OCI-LY3 (cell line): Measurements from ENCODE around the gene WIZ.

Experiments
- H2AFZ ChIP-seq: fragments of 200-600, 300-600 bp; shearing (Covaris generic); 2 replicates; pipeline ENCODE4 v1.6.0; 2014; ENCODE audit warnings: antibody characterized with exemption, low read depth, low read length
- H3K27ac ChIP-seq: fragments of 200-600, 300-600 bp; sonication (generic); 2 replicates; pipeline ENCODE4 v1.5.1; 2014; ENCODE audit warnings: mild to moderate bottlenecking, low read length, moderate library complexity, mixed read lengths
- H3K27me3 ChIP-seq: fragments of 200-600, 300-600 bp; sonication (generic); 2 replicates; pipeline ENCODE4 v1.6.1; 2014; ENCODE audit warnings: low read depth, low read length, mixed read lengths
- H3K36me3 ChIP-seq: fragments of 200-600, 300-600 bp; sonication (generic); replicated peaks from 2 replicates; pipeline ENCODE3; 2014; ENCODE audit warnings: low read depth, low read length, mixed read lengths
- H3K4me1 ChIP-seq: fragments of 300-600, 200-600 bp; sonication (generic); 2 replicates; pipeline ENCODE4 v1.6.1; 2014; ENCODE audit warnings: low read length, mixed read lengths
- H3K4me2 ChIP-seq: fragments of 200-600, 300-600 bp; sonication (generic); 2 replicates; pipeline ENCODE4 v1.6.1; 2014; ENCODE audit warnings: low read length, mixed read lengths
- H3K4me3 ChIP-seq: fragments of 300-600, 200-600 bp; sonication (generic); 2 replicates; pipeline ENCODE4 v1.5.1; 2014; ENCODE audit warnings: antibody characterized with exemption, mild to moderate bottlenecking, low read length, moderate library complexity
- H3K79me2 ChIP-seq: fragments of 300-600, 200-600 bp; shearing (Covaris generic); 2 replicates; pipeline ENCODE4 v1.6.1; 2014; ENCODE audit warnings: mild to moderate bottlenecking, low read length, mixed read lengths
- H3K9ac ChIP-seq: fragments of 300-600, 200-600 bp; shearing (Covaris generic); 2 replicates; pipeline ENCODE4 v1.6.0; 2014; ENCODE audit warnings: mild to moderate bottlenecking, low read length, moderate library complexity
- H3K9me3 ChIP-seq: fragments of 200-600, 300-600 bp; shearing (Covaris generic); 2 replicates; pipeline ENCODE4 v1.6.1; 2014; ENCODE audit warnings: low read length, mixed read lengths; ENCODE audit not compliant: insufficient read depth
- H4K20me1 ChIP-seq: fragments of 200-600, 300-600 bp; sonication (generic); 2 replicates; pipeline ENCODE4 v1.6.1; 2016; ENCODE audit warnings: low read length, mixed read lengths; ENCODE audit not compliant: insufficient read depth
- EZH2phosphoT487 ChIP-seq: fragments of 200-600 bp; shearing (Covaris generic); IDR thresholded peaks from 2 replicates; pipeline ENCODE4 v1.6.1; 2018; ENCODE audit warnings: antibody characterized with exemption, mixed run types, low read depth
- TF ChIP-seq, protein P1 (sequence below): fragments of 200-600, 300-600 bp; sonication (generic); IDR thresholded peaks from 2 replicates; pipeline ENCODE4 v1.5.1; 2014; ENCODE audit warnings: antibody characterized with exemption, low read length, low read depth

Gene WIZ

DNA sequence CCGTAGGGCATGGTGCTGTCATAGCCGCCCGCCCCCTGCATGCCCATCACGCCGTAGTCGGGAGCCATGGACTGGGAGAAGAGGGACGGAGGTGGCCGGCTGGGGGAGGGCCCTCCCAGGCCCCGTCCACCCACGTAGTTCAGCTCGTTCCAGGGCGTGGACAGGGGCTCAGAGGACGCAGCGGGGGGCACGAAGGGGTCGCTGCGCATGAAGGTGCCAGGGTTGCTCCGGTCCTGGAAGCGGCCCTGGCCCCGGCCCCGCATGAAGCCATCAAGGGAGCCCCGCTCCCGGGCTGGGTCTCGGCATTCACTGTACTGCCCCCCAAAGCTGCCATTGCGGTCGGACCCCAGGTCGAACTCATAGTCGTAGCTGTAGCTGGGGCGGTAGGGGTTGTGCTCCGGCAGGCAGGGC, 76.9 kb downstream of the WIZ start:
- Histone ChIP-seq H3K4me1 (peaks cover 12% of the 10 kb centered on the region), H3K4me2 (no peak overlapping the region), H4K20me1 (peaks cover 43% of the 10 kb centered on the region), H3K36me3 (peaks cover 68% of the 10 kb centered on the region), H3K27me3 (no peaks in the 10 kb centered on the region), H3K9me3 (no peaks in the 10 kb centered on the region), H3K79me2 (peaks cover 68% of the 10 kb centered on the region), H2AFZ (no peak overlapping the region), H3K4me3 (no peak overlapping the region), H3K27ac (no peak overlapping the region), H3K9ac (no peak overlapping the region)
- TF ChIP-seq, protein P1, sequence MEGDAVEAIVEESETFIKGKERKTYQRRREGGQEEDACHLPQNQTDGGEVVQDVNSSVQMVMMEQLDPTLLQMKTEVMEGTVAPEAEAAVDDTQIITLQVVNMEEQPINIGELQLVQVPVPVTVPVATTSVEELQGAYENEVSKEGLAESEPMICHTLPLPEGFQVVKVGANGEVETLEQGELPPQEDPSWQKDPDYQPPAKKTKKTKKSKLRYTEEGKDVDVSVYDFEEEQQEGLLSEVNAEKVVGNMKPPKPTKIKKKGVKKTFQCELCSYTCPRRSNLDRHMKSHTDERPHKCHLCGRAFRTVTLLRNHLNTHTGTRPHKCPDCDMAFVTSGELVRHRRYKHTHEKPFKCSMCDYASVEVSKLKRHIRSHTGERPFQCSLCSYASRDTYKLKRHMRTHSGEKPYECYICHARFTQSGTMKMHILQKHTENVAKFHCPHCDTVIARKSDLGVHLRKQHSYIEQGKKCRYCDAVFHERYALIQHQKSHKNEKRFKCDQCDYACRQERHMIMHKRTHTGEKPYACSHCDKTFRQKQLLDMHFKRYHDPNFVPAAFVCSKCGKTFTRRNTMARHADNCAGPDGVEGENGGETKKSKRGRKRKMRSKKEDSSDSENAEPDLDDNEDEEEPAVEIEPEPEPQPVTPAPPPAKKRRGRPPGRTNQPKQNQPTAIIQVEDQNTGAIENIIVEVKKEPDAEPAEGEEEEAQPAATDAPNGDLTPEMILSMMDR: no peak
- TF ChIP-seq EZH2phosphoT487: no peak

DNA sequence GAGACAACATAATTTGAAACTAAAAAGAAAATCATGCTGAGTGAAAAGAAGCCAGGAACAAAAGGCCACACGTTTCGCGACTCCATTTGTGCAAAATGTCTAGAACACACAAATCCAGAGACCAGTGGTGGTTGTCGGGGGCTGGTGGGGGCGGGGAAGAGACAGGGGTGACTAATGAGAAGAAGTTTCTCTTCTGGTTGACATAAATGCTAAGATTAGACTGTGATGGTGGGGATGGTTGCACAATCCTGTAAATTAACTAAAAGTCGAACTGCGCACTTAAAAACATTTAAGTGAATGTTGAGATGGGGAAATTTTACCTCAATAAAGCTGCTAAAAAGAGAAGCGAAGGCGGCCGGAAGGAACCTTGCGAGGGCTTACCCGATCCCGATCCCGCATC, 77.3 kb downstream of the WIZ start:
- H3K27me3 ChIP-seq: no peaks in the 10 kb centered on the region
- H3K27ac ChIP-seq: no peak overlapping the region
- TF ChIP-seq EZH2phosphoT487: no peak
- TF ChIP-seq, protein P1: no peak
- H2AFZ ChIP-seq: no peak overlapping the region
- H3K4me2 ChIP-seq: no peak overlapping the region
- peaks cover 8% of the 10 kb centered on the region for H3K4me1 ChIP-seq
- peaks cover 39% of the 10 kb centered on the region for H4K20me1 ChIP-seq
- H3K9me3 ChIP-seq: no peaks in the 10 kb centered on the region
- H3K79me2 ChIP-seq: peaks cover 63% of the 10 kb centered on the region
- no peak overlapping the region for H3K9ac ChIP-seq
- H3K4me3 ChIP-seq: no peak overlapping the region
- peaks cover 72% of the 10 kb centered on the region for H3K36me3 ChIP-seq

DNA sequence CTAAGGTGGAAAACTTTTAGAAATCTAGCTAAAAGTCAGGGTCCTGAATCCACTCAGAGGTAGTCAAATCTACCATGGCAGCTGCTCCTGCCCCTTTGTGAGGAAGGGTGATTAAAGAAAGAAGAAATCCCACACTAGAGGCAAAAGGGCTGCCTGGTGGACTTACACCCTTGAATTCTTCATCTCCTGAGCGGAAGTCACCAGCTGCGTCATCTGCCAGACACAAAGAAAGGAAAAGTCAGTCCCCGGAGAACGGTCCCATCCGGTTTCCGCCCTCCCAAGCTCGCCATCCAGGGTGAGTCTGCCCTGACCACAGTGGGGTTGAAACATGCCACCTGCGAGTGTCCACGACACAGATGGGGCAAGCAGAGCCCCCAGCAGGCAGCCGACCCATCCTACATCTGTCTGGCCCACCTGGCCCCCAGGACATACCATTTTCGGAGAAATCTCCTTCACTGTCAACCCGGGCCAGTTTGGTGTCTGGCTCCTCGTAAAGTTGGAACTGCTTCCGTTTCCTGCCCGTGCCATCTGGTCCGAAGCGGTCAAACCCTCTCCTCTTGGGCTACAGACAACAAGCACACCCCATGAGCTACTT, 77.9 kb downstream of the WIZ start:
- H3K79me2 ChIP-seq: peaks cover 58% of the 10 kb centered on the region

DNA sequence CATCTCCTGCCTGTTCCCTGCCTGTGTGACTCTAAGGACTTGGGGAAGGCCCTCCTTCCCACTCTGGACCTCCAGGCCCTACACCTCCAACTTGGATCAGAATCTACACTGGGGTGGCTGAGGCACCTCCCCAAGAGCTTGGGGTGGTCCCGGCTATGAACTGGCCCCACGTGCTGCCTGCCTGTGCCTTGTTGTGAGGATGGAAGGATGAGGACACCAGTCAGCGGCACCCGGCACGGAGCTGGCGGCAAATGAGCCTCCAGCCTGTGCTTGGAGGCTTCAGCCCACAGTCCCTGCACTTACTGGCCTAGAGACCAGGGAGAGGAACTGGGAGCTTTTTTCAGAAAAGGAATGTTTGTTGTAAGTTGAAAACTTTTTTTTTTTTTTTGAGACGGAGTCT, 78.6 kb downstream of the WIZ start:
- H3K27ac ChIP-seq: no peak overlapping the region
- no peak overlapping the region for H2AFZ ChIP-seq
- peaks cover 75% of the 10 kb centered on the region for H3K36me3 ChIP-seq
- no peaks in the 10 kb centered on the region for H3K9me3 ChIP-seq
- H3K9ac ChIP-seq: no peak overlapping the region
- H3K4me1 ChIP-seq: no peaks in the 10 kb centered on the region
- no peak overlapping the region for H3K4me3 ChIP-seq
- no peaks in the 10 kb centered on the region for H3K27me3 ChIP-seq
- no peak overlapping the region for H3K4me2 ChIP-seq
- H3K79me2 ChIP-seq: peaks cover 50% of the 10 kb centered on the region
- peaks cover 31% of the 10 kb centered on the region for H4K20me1 ChIP-seq
- TF ChIP-seq EZH2phosphoT487: no peak
- TF ChIP-seq, protein P1: no peak

More for the DNA sequence above, 77.9 kb downstream of the WIZ start:
- H3K4me3 ChIP-seq: no peak overlapping the region
- H2AFZ ChIP-seq: no peak overlapping the region
- peaks cover 72% of the 10 kb centered on the region for H3K36me3 ChIP-seq
- no peaks in the 10 kb centered on the region for H3K27me3 ChIP-seq
- H3K4me2 ChIP-seq: no peak overlapping the region
- H3K9me3 ChIP-seq: no peaks in the 10 kb centered on the region
- H3K27ac ChIP-seq: no peak overlapping the region
- H3K9ac ChIP-seq: no peak overlapping the region
- peaks cover 3% of the 10 kb centered on the region for H3K4me1 ChIP-seq
- H4K20me1 ChIP-seq: peaks cover 35% of the 10 kb centered on the region
- TF ChIP-seq EZH2phosphoT487: no peak
- TF ChIP-seq, protein P1: no peak
